Skeletal muscle satellite cell (primary cell): Measurements from ENCODE around the gene RBM7.

Source experiments
- H3K27me3 ChIP-seq: 2 replicates; pipeline ENCODE4 v1.7.0; 2013; ENCODE audit warnings: low read length; ENCODE audit not compliant: control insufficient read depth, insufficient read depth
- H3K36me3 ChIP-seq: 2 replicates; pipeline ENCODE4 v1.7.0; 2013; ENCODE audit warnings: mild to moderate bottlenecking, control low read depth, low read length; ENCODE audit not compliant: insufficient read depth
- H3K4me1 ChIP-seq: 2 replicates; pipeline ENCODE4 v1.7.0; 2013; ENCODE audit warnings: low read length; ENCODE audit not compliant: control insufficient read depth, insufficient read depth
- H3K4me2 ChIP-seq: 2 replicates; pipeline ENCODE4 v1.7.0; 2013; ENCODE audit warnings: mild to moderate bottlenecking, low read length
- H3K4me3 ChIP-seq: 2 replicates; pipeline ENCODE4 v1.7.0; 2013; ENCODE audit warnings: low read length
- H3K9ac ChIP-seq: 2 replicates; pipeline ENCODE4 v1.7.0; 2013; ENCODE audit warnings: mild to moderate bottlenecking, low read depth, low read length, moderate library complexity
- H3K9me3 ChIP-seq: replicated peaks from 2 replicates; pipeline ENCODE4 v1.7.0; 2013; ENCODE audit warnings: mild to moderate bottlenecking, control low read depth, low read length

RBM7 gene

GRCh38 chr11:114375052-114375451, 25.4 kb upstream of the RBM7 start:
- H3K27me3 ChIP-seq, result no peaks in the 10 kb centered on the region
- no peak overlapping the region for H3K4me2 ChIP-seq
- no peak overlapping the region for H3K4me3 ChIP-seq
- no peak overlapping the region for H3K9ac ChIP-seq
- no peaks in the 10 kb centered on the region for H3K9me3 ChIP-seq
- no peaks in the 10 kb centered on the region for H3K36me3 ChIP-seq
- H3K4me1 ChIP-seq, result peaks cover 21% of the 10 kb centered on the region

DNA sequence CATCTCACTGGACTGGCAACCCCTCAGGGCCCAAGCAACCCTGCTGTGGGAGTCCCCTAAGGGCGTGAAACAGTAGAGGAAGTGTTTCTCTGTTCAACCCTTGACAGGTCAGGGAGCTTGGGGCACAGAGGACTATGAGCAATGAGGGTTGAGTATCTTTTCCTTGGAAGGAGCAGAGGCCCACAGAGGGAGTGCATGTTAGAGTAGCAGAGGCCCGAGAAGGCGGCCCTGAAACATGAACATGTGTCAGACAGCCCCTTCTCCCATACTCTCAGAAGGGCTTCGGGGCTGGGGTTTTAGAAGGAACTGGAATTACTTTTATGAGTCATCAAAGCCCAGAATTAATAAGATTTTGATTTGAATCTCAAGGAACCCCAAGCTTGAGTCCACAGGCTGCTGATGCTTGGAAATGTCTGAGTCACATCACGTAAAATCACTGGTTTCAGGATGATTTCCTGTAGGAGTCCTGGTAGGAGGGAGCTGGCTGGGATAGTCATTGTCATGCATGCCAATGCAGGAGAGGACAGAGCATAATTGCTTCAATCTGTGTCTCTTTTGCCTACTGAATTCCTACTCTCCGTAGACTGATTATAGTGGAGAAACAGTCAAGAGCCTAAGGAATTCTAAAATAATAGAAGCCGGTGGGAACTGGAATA, 22.7 kb upstream of the RBM7 start:
- Histone ChIP-seq H3K4me2 (peak overlapping the region; percentile 14), H3K9ac (no peak overlapping the region), H3K4me1 (peaks cover 21% of the 10 kb centered on the region), H3K9me3 (no peaks in the 10 kb centered on the region), H3K4me3 (no peak overlapping the region), H3K27me3 (no peaks in the 10 kb centered on the region), H3K36me3 (no peaks in the 10 kb centered on the region)

- Histone ChIP-seq H3K27me3 (no peaks in the 10 kb centered on the region), H3K9ac (no peak overlapping the region), H3K4me1 (peaks cover 15% of the 10 kb centered on the region), H3K9me3 (no peaks in the 10 kb centered on the region), H3K4me2 (no peak overlapping the region), H3K4me3 (no peak overlapping the region), H3K36me3 (no peaks in the 10 kb centered on the region)
Measured at GRCh38 chr11:114379394-114380069, 20.9 kb upstream of the RBM7 start.

DNA sequence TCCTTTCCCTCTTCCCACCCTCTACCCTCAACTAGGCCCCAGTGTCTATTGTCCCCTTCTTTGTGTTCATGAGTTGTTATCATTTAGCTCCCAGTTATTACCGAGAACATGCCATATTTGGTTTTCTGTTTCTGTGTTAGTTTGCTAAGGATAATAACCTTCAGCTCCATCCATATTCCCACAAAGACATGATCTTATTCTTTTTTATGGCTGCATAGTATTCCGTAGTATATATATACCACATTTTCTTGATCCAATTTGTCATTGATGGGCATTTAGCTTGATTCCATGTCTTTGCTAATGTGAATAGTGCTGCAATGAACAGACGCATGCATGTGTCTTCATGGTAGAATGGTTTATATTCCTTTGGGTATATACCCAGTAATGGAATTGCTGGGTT, 18.0 kb upstream of the RBM7 start:
- Histone ChIP-seq H3K4me1 (peaks cover 12% of the 10 kb centered on the region), H3K9me3 (no peaks in the 10 kb centered on the region), H3K4me2 (no peak overlapping the region), H3K4me3 (no peak overlapping the region), H3K27me3 (no peaks in the 10 kb centered on the region), H3K36me3 (no peaks in the 10 kb centered on the region), H3K9ac (no peak overlapping the region)

GRCh38 chr11:114384487-114384886, 16.0 kb upstream of the RBM7 start:
- H3K4me2 ChIP-seq, result no peak overlapping the region
- no peaks in the 10 kb centered on the region for H3K9me3 ChIP-seq
- H3K27me3 ChIP-seq, result no peaks in the 10 kb centered on the region
- H3K9ac ChIP-seq, result no peak overlapping the region
- no peak overlapping the region for H3K4me3 ChIP-seq
- no peaks in the 10 kb centered on the region for H3K36me3 ChIP-seq
- no peaks in the 10 kb centered on the region for H3K4me1 ChIP-seq

- Histone ChIP-seq H3K4me1 (no peaks in the 10 kb centered on the region), H3K27me3 (no peaks in the 10 kb centered on the region), H3K4me3 (no peak overlapping the region), H3K4me2 (no peak overlapping the region), H3K9ac (no peak overlapping the region), H3K9me3 (no peaks in the 10 kb centered on the region), H3K36me3 (no peaks in the 10 kb centered on the region)
Measured at GRCh38 chr11:114386131-114386530, 14.3 kb upstream of the RBM7 start.

DNA sequence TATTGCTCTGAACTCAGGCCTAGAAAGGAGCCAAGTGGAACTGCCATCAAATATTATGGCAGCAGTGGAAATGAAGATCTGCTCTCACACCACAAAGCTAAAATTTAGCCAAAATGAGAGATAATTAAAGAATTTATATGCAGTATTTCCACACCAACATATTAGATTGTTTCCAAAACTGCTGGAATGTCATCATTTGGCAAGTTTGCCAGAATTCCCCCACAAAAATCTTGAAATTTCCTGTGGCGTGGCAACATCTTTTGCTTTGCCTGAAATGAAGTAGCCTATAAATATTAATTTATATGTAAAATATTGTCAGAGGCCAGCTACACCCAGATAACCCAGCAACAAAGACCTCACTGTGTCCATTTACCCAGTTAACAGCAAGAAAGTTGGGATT, 13.9 kb upstream of the RBM7 start:
- H3K4me2 ChIP-seq, result no peak overlapping the region
- H3K9me3 ChIP-seq, result no peaks in the 10 kb centered on the region
- no peak overlapping the region for H3K4me3 ChIP-seq
- H3K4me1 ChIP-seq, result no peaks in the 10 kb centered on the region
- no peaks in the 10 kb centered on the region for H3K36me3 ChIP-seq
- H3K9ac ChIP-seq, result no peak overlapping the region
- no peaks in the 10 kb centered on the region for H3K27me3 ChIP-seq

GRCh38 chr11:114392735-114393667, 7.5 kb upstream of the RBM7 start:
- H3K27me3 ChIP-seq, result no peaks in the 10 kb centered on the region
- H3K4me1 ChIP-seq, result peaks cover 7% of the 10 kb centered on the region
- no peak overlapping the region for H3K9ac ChIP-seq
- H3K36me3 ChIP-seq, result no peaks in the 10 kb centered on the region
- H3K4me2 ChIP-seq, result no peak overlapping the region
- H3K4me3 ChIP-seq, result no peak overlapping the region
- no peaks in the 10 kb centered on the region for H3K9me3 ChIP-seq

DNA sequence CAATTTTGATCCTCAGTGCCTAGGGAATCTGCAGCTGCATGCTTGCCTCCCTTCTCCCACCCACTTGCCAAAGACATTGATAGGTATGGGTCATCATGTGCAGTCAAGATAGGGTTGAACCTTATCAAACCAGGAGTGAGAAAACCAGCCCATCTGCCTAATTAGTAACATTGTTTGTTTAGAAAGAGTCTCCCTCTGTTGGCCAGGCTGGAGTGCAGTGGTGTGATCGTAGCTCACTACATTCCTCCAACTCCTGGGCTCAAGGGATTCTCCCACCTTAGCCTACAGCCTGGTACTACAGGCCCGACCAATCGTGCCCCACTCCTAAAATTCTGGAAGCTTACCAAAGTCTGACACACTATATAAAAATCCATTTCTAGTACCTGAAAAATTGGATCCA, 4.7 kb upstream of the RBM7 start:
- no peak overlapping the region for H3K4me2 ChIP-seq
- peaks cover 23% of the 10 kb centered on the region for H3K4me1 ChIP-seq
- no peaks in the 10 kb centered on the region for H3K27me3 ChIP-seq
- no peaks in the 10 kb centered on the region for H3K36me3 ChIP-seq
- no peak overlapping the region for H3K9ac ChIP-seq
- H3K9me3 ChIP-seq, result no peaks in the 10 kb centered on the region
- no peak overlapping the region for H3K4me3 ChIP-seq

DNA sequence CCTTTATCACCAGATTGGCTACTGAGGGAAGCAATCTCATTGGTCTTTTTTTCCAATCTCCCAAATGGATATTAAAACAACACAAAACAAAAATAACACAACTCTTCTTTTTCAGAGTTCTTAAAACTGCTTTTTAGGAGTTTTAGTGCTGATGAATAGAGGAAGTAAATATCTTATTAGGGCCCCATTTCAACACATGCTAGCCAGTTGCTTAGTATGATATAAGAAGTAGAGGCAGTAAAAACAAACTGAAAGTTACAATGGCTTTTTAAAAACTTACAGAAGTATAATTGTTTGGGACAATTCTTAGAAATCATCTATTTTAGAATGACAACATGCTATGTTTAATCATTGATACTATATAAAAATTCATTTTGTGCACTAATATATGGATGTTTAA, 3.5 kb upstream of the RBM7 start:
- H3K27me3 ChIP-seq, result no peaks in the 10 kb centered on the region
- H3K9me3 ChIP-seq, result no peaks in the 10 kb centered on the region
- peaks cover 23% of the 10 kb centered on the region for H3K4me1 ChIP-seq
- H3K4me2 ChIP-seq, result no peak overlapping the region
- no peaks in the 10 kb centered on the region for H3K36me3 ChIP-seq
- H3K4me3 ChIP-seq, result no peak overlapping the region
- no peak overlapping the region for H3K9ac ChIP-seq

GRCh38 chr11:114397349-114397982, 3.0 kb upstream of the RBM7 start:
- no peaks in the 10 kb centered on the region for H3K36me3 ChIP-seq
- no peaks in the 10 kb centered on the region for H3K9me3 ChIP-seq
- no peaks in the 10 kb centered on the region for H3K27me3 ChIP-seq
- H3K9ac ChIP-seq, result no peak overlapping the region
- H3K4me3 ChIP-seq, result no peak overlapping the region
- H3K4me1 ChIP-seq, result peaks cover 23% of the 10 kb centered on the region
- H3K4me2 ChIP-seq, result no peak overlapping the region
